H1 (cell line): Measurements from ENCODE around the gene ZNF302. TPM values are rescaled to one million over a fixed set of nuclear protein-coding genes. Genes with fewer than 3 reads are reported as not detected.

Experiments
- CTCF ChIA-PET: fragments of 300-600 bp; sonication (Branson Sonifier 250); formaldehyde crosslinking; loops from one replicate; lab custom pipeline; 2021; ENCODE audit not compliant: partially characterized antibody; lab: Charles Lee
- POLR2A ChIA-PET: fragments of 300-600 bp; sonication (Branson Sonifier 250); formaldehyde crosslinking; loops from one replicate; lab custom pipeline; 2021; ENCODE audit warnings: inconsistent platforms; ENCODE audit not compliant: partially characterized antibody; lab: Charles Lee
- DNase-seq, 2 experiments: peaks; one replicate each; pipeline versions ENCODE4 v3.0.0 to v3.0.0-alpha.2; 2010 to 2022; ENCODE audit warnings: low spot score in 2 of 2, low read depth in 1 of 2, mixed read lengths in 1 of 2
- FAIRE-seq: peaks from 2 replicates; lab custom pipeline; 2011; peaks lifted over from hg19 to GRCh38; lab: Jason Lieb, UNC
- H2AFZ ChIP-seq: 2 replicates; pipeline ENCODE4 v1.8.1; 2012; ENCODE audit warnings: low read length, inconsistent platforms
- H2AK5ac ChIP-seq: 2 replicates; pipeline ENCODE4 v1.6.1; 2013; ENCODE audit warnings: low read depth, low read length
- H2BK120ac ChIP-seq: replicated peaks from 2 replicates; pipeline ENCODE3; 2013; ENCODE audit warnings: low read depth, low read length, inconsistent platforms
- H2BK12ac ChIP-seq: 2 replicates; pipeline ENCODE4 v1.6.1; 2013; ENCODE audit warnings: low read depth, low read length
- H2BK15ac ChIP-seq: 2 replicates; pipeline ENCODE4 v1.6.1; 2013; ENCODE audit warnings: low read length
- H2BK20ac ChIP-seq: 2 replicates; pipeline ENCODE4 v1.6.1; 2013; ENCODE audit warnings: low read length
- H2BK5ac ChIP-seq: 2 replicates; pipeline ENCODE4 v1.6.1; 2013; ENCODE audit warnings: low read depth, low read length
- H3K14ac ChIP-seq: 2 replicates; pipeline ENCODE4 v1.6.1; 2013; ENCODE audit warnings: inconsistent platforms; ENCODE audit not compliant: insufficient read length
- H3K18ac ChIP-seq: 2 replicates; pipeline ENCODE4 v1.6.1; 2013; ENCODE audit warnings: low read length; ENCODE audit errors: extremely low read depth
- H3K23ac ChIP-seq: 2 replicates; pipeline ENCODE4 v1.6.1; 2013; ENCODE audit warnings: inconsistent platforms; ENCODE audit not compliant: insufficient read length
- H3K23me2 ChIP-seq: 2 replicates; pipeline ENCODE4 v1.6.1; 2013; ENCODE audit warnings: low read depth, low read length
- H3K27ac ChIP-seq: 2 replicates; pipeline ENCODE4 v1.6.1; 2011; ENCODE audit warnings: low read depth, low read length, inconsistent platforms
- H3K27me3 ChIP-seq, 4 experiments: replicated peaks in 1 of 4; 1 replicate in 1 of 4; 2 replicates in 3 of 4; pipeline versions ENCODE4 v1.6.1 to v1.8.1; 2011 to 2013; ENCODE audit warnings: low read length in 3 of 4, mild to moderate bottlenecking in 3 of 4, inconsistent platforms in 2 of 4, mixed read lengths in 2 of 4, moderate library complexity in 1 of 4; ENCODE audit not compliant: control insufficient read depth in 3 of 4, insufficient read depth in 3 of 4; ENCODE audit errors: extremely low read depth in 1 of 4
- H3K36me3 ChIP-seq, 4 experiments: 2 replicates each; pipeline versions ENCODE4 v1.6.1 to v1.8.1; 2011 to 2013; ENCODE audit warnings: mild to moderate bottlenecking in 4 of 4, low read length in 3 of 4, moderate library complexity in 2 of 4, control low read depth in 1 of 4, inconsistent platforms in 1 of 4; ENCODE audit not compliant: insufficient read depth in 4 of 4, control insufficient read depth in 2 of 4
- H3K4ac ChIP-seq: replicated peaks from 2 replicates; pipeline ENCODE3; 2013; ENCODE audit warnings: low read length, low read depth, mixed read lengths, inconsistent platforms; ENCODE audit not compliant: insufficient read length
- H3K4me1 ChIP-seq, 4 experiments: replicated peaks in 1 of 4; 1 replicate in 1 of 4; 2 replicates in 3 of 4; pipeline versions ENCODE4 v1.6.1 to v1.8.1; 2011 to 2013; ENCODE audit warnings: low read length in 3 of 4, inconsistent platforms in 2 of 4, mixed read lengths in 1 of 4; ENCODE audit not compliant: insufficient read depth in 4 of 4, control insufficient read depth in 3 of 4
- H3K4me2 ChIP-seq, 2 experiments: 2 replicates each; pipeline versions ENCODE4 v1.6.1 to v1.8.1; 2011 to 2013; ENCODE audit warnings: low read depth in 2 of 2, low read length in 2 of 2, control low read depth in 1 of 2, inconsistent platforms in 1 of 2, mild to moderate bottlenecking in 1 of 2; ENCODE audit not compliant: insufficient read depth in 1 of 2
- H3K4me3 ChIP-seq, 4 experiments: fragments of 200-600, 300-600 bp in 1 of 4; sonication (generic), shearing (Covaris generic), sonication (Bioruptor Twin) in 1 of 4; 2 replicates each; pipeline versions ENCODE4 v1.5.1 to v1.8.1; 2011 to 2016; ENCODE audit warnings: low read length in 4 of 4, low read depth in 3 of 4, control low read depth in 2 of 4, inconsistent platforms in 2 of 4, mild to moderate bottlenecking in 2 of 4, mixed read lengths in 1 of 4, moderate library complexity in 1 of 4; ENCODE audit not compliant: insufficient read depth in 2 of 4; ENCODE audit errors: extremely low read depth in 1 of 4
- H3K56ac ChIP-seq: replicated peaks from 2 replicates; pipeline ENCODE3; 2013; ENCODE audit warnings: low read depth, mild to moderate bottlenecking, mixed read lengths, low read length, inconsistent platforms; ENCODE audit not compliant: insufficient read length
- H3K79me1 ChIP-seq: 2 replicates; pipeline ENCODE4 v1.6.1; 2013; ENCODE audit warnings: low read depth, low read length, control low read depth
- H3K79me2 ChIP-seq, 2 experiments: 2 replicates each; pipeline versions ENCODE4 v1.6.1 to v1.8.1; 2012 to 2013; ENCODE audit warnings: low read length in 2 of 2, mild to moderate bottlenecking in 2 of 2, inconsistent platforms in 1 of 2; ENCODE audit not compliant: insufficient read depth in 2 of 2, control insufficient read depth in 1 of 2
- H3K9ac ChIP-seq, 4 experiments: replicated peaks in 1 of 4; 1 replicate in 1 of 4; 2 replicates in 3 of 4; pipeline versions ENCODE4 v1.6.1 to v1.8.1; 2011 to 2013; ENCODE audit warnings: low read depth in 3 of 4, low read length in 3 of 4, control low read depth in 2 of 4, mild to moderate bottlenecking in 2 of 4, moderate library complexity in 2 of 4, inconsistent platforms in 1 of 4; ENCODE audit errors: extremely low read depth in 1 of 4
- H3K9me3 ChIP-seq, 2 experiments: 2 replicates each; pipeline versions ENCODE4 v1.6.1 to v1.8.1; 2012 to 2013; ENCODE audit warnings: mild to moderate bottlenecking in 2 of 2, moderate library complexity in 2 of 2, control low read depth in 1 of 2, inconsistent platforms in 1 of 2, low read depth in 1 of 2, low read length in 1 of 2, mixed read lengths in 1 of 2; ENCODE audit not compliant: insufficient read depth in 2 of 2
- H4K20me1 ChIP-seq, 2 experiments: replicated peaks in 1 of 2; 2 replicates each; pipeline versions ENCODE3 to v1.8.1; 2011 to 2013; ENCODE audit warnings: inconsistent platforms in 2 of 2, low read length in 2 of 2, mild to moderate bottlenecking in 1 of 2; ENCODE audit not compliant: insufficient read depth in 2 of 2, control insufficient read depth in 1 of 2
- H4K5ac ChIP-seq: 2 replicates; pipeline ENCODE4 v1.6.1; 2013; ENCODE audit warnings: low read length, low read depth, mixed read lengths, inconsistent platforms; ENCODE audit not compliant: insufficient read length
- H4K8ac ChIP-seq: 2 replicates; pipeline ENCODE4 v1.8.0; 2013; ENCODE audit warnings: mild to moderate bottlenecking, moderate library complexity, low read length, inconsistent platforms; ENCODE audit not compliant: insufficient read depth; ENCODE audit errors: extremely low read depth
- H4K91ac ChIP-seq: replicated peaks from 2 replicates; pipeline ENCODE3; 2013; ENCODE audit warnings: low read length, mixed read lengths, inconsistent platforms; ENCODE audit not compliant: insufficient read length
- ASH2L ChIP-seq: fragments of 200-600, 300-600 bp; sonication (generic); IDR thresholded peaks from one replicate; pipeline ENCODE4 v1.7.1; 2017; ENCODE audit warnings: low read length
- CBX5 ChIP-seq: fragments of 300-800, 300-1000 bp; sonication (generic); IDR thresholded peaks from 2 replicates; pipeline ENCODE4 v1.7.1; 2016; ENCODE audit warnings: antibody characterized with exemption, low read length, low read depth
- CBX8 ChIP-seq: fragments of 300-800, 300-1000 bp; sonication (generic); IDR thresholded peaks from 2 replicates; pipeline ENCODE4 v1.7.1; 2016; ENCODE audit warnings: low read depth, low read length, borderline replicate concordance
- CEBPB ChIP-seq: IDR thresholded peaks from 2 replicates; pipeline ENCODE4 v1.6.1; 2012; ENCODE audit warnings: low read depth, low read length
- GTF2F1 ChIP-seq: IDR thresholded peaks from 2 replicates; pipeline ENCODE4 v1.6.1; 2012; ENCODE audit warnings: low read depth, low read length, improper control_type of control experiment, borderline replicate concordance
- JUND ChIP-seq: IDR thresholded peaks from 2 replicates; pipeline ENCODE4 v1.6.1; 2011; ENCODE audit warnings: mild to moderate bottlenecking, improper control_type of control experiment, low read length
- NANOG ChIP-seq: IDR thresholded peaks from 2 replicates; pipeline ENCODE4 v1.6.1; 2011; ENCODE audit warnings: low read length, low read depth, mild to moderate bottlenecking, inconsistent platforms; ENCODE audit not compliant: insufficient read depth, poor library complexity, severe bottlenecking
- POLR2AphosphoS5 ChIP-seq: IDR thresholded peaks from 2 replicates; pipeline ENCODE4 v1.6.1; 2011; ENCODE audit warnings: low read depth, low read length
- POU5F1 ChIP-seq: IDR thresholded peaks from 2 replicates; pipeline ENCODE4 v1.6.1; 2011; ENCODE audit warnings: low read depth, mild to moderate bottlenecking, low read length, moderate library complexity
- RAD21 ChIP-seq, 2 experiments: IDR thresholded peaks in 1 of 2; conservative IDR thresholded peaks in 1 of 2; 2 replicates each; pipeline ENCODE4 v1.6.1; 2011; ENCODE audit warnings: low read depth in 2 of 2, low read length in 2 of 2, improper control_type of control experiment in 1 of 2, inconsistent platforms in 1 of 2, mild to moderate bottlenecking in 1 of 2, moderate library complexity in 1 of 2
- SIX5 ChIP-seq: IDR thresholded peaks from 2 replicates; pipeline ENCODE4 v1.6.1; 2011; ENCODE audit warnings: mild to moderate bottlenecking, low read depth, low read length
- SP1 ChIP-seq: IDR thresholded peaks from 2 replicates; pipeline ENCODE4 v1.6.1; 2011; ENCODE audit warnings: low read depth, low read length
- WGBS, 2 experiments: shearing (Covaris generic) in 1 of 2; methylation state at CpG; one replicate each; pipeline versions ENCODE4 v1.1.6 to v1.1.7; 2013 to 2015; ENCODE audit warnings: low lambda C conversion rate in 2 of 2, mixed read lengths in 2 of 2, inconsistent platforms in 1 of 2, low coverage in 1 of 2, missing lambda C conversion rate in 1 of 2; ENCODE audit not compliant: insufficient replicate concordance in 2 of 2, insufficient coverage in 1 of 2, insufficient read length in 1 of 2; ENCODE audit errors: extremely low coverage in 1 of 2, missing lambda C conversion rate in 1 of 2; 5-methylcytosine and 5-hydroxymethylcytosine counted together
- polyA plus RNA-seq, 7 experiments: library from polyadenylated mRNA; depleted of rRNA in 3 of 7; stranded (reverse) in 5 of 7; unstranded in 2 of 7; fragments of >200 nt in 5 of 7; fragments of 200-250 nt in 2 of 7; gene quantifications; 1 replicate in 5 of 7; 2 replicates in 1 of 7; 4 replicates in 1 of 7; pipeline versions ENCODE4 v1.2.1 to v1.2.3, GENCODE V29; 2011 to 2013; ENCODE audit warnings: missing spikeins in 2 of 7, mixed read lengths in 2 of 7
- total RNA-seq: library from RNA; stranded (reverse); fragmentation: NEBNext Ultra II Directional; extraction: Animal tissue kit (Norgen Biotek cat#: 25700); gene quantifications from 2 replicates; pipeline ENCODE4 v1.2.1, GENCODE V29; 2021
- TF ChIP-seq, protein P1 (sequence below): IDR thresholded peaks from 2 replicates; pipeline ENCODE4 v1.6.1; 2012; ENCODE audit warnings: low read length, inconsistent platforms

The ZNF302 gene
- total and polyA plus RNA-seq, 2 of the 8 experiments (the other 6 are each of a cell fraction or from before 2014, with no cell fraction given), result 9.1 to 20.4 TPM

DNA sequence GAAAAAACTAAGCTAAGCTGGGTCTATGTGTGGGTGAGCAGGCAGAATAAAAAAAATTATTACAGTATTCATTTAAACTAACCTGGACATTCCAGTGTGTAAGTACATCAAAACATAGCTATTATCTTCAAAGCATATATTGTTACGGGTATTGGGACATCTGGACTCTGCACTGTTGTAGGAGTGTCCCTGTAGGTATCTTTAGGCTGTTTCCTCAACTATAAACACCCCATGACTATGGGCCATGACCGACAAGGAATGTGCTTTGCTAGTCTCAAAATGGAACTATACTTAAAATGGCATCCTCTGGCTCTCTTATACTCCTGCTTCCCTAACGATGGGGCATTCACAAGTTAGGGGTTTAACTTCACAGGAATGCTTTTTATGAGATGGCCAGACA lies 3.9 kb upstream of the ZNF302 start:
- H3K23ac ChIP-seq, result no peak overlapping the region
- H3K27ac ChIP-seq, result no peak overlapping the region
- POLR2A ChIA-PET, result no interaction called here
- H3K18ac ChIP-seq, result no peak overlapping the region
- H3K14ac ChIP-seq, result no peak overlapping the region
- WGBS, 2 experiments, result 69% methylated on average over 3 of the region's 3 CpGs; no CpG with 5 or more reads in 1 of the 2 experiments
- CTCF ChIA-PET, result interaction anchor here (2.2 kb wide), 1 partner anchor 10 kb away, joined by 9 read pairs; no protein-coding TSS in a partner anchor
- no peak overlapping the region for H2AK5ac ChIP-seq
- no peak overlapping the region for H3K4me3 ChIP-seq
- H3K9me3 ChIP-seq, result no peaks in the 10 kb centered on the region
- no peaks in the 10 kb centered on the region for H4K20me1 ChIP-seq
- peaks cover 0 to 3% of the 10 kb centered on the region in 2 experiments; a peak in 1 of 4 replicates for H3K79me2 ChIP-seq
- no peak overlapping the region for H4K8ac ChIP-seq
- FAIRE-seq, result no peak
- H4K91ac ChIP-seq, result no peak overlapping the region
- H2AFZ ChIP-seq, result no peak overlapping the region
- H4K5ac ChIP-seq, result no peak overlapping the region
- H3K56ac ChIP-seq, result no peak overlapping the region
- no peaks in the 10 kb centered on the region for H3K79me1 ChIP-seq
- peaks cover 0 to 2% (median 0%) of the 10 kb centered on the region in 4 experiments; a peak in 3 of 7 replicates for H3K27me3 ChIP-seq
- no peak overlapping the region for H3K9ac ChIP-seq
- H3K4me1 ChIP-seq, result peaks cover 0 to 3% (median 2%) of the 10 kb centered on the region in 4 experiments; a peak in 4 of 7 replicates
- no peak overlapping the region for H2BK20ac ChIP-seq
- no peak overlapping the region for H2BK15ac ChIP-seq
- H3K4me2 ChIP-seq, result no peak overlapping the region
- no peak overlapping the region for H2BK120ac ChIP-seq
- H2BK12ac ChIP-seq, result no peak overlapping the region
- DNase-seq, result no peak
- no peak overlapping the region for H2BK5ac ChIP-seq
- H3K4ac ChIP-seq, result no peak overlapping the region
- no peaks in the 10 kb centered on the region for H3K23me2 ChIP-seq
- no peaks in the 10 kb centered on the region for H3K36me3 ChIP-seq
- TF ChIP-seq POU5F1 (no peak), SIX5 (no peak), GTF2F1 (no peak), NANOG (no peak), RAD21 (IDR thresholded peaks at IDR 0.05 in 1 of 2, conservative IDR thresholded peaks at IDR 0.05 in 1 of 2; ENCODE audit: low read depth in 2 of 2, low read length in 2 of 2) (no peak), CEBPB (no peak), CBX5 (no peak), POLR2AphosphoS5 (no peak), CBX8 (no peak), SP1 (no peak), ASH2L (no peak), JUND (no peak)
- TF ChIP-seq, protein P1, sequence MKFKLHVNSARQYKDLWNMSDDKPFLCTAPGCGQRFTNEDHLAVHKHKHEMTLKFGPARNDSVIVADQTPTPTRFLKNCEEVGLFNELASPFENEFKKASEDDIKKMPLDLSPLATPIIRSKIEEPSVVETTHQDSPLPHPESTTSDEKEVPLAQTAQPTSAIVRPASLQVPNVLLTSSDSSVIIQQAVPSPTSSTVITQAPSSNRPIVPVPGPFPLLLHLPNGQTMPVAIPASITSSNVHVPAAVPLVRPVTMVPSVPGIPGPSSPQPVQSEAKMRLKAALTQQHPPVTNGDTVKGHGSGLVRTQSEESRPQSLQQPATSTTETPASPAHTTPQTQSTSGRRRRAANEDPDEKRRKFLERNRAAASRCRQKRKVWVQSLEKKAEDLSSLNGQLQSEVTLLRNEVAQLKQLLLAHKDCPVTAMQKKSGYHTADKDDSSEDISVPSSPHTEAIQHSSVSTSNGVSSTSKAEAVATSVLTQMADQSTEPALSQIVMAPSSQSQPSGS, result no peak
